DOHH2 (cell line): ENCODE measurements around the gene COL5A3.

Source experiments
- H3F3A ChIP-seq: fragments of 200-600 bp; sonication (generic), shearing (Covaris generic); 2 replicates; pipeline ENCODE4 v1.6.0; 2016; ENCODE audit warnings: antibody characterized with exemption, mild to moderate bottlenecking; ENCODE audit not compliant: control insufficient read depth, insufficient read depth
- H3K27ac ChIP-seq: fragments of 200-600 bp; sonication (generic); 2 replicates; pipeline ENCODE4 v1.5.1; 2014; ENCODE audit warnings: low read depth, mild to moderate bottlenecking, low read length, moderate library complexity
- H3K27me3 ChIP-seq: fragments of 200-600 bp; sonication (generic); 2 replicates; pipeline ENCODE4 v1.6.1; 2014; ENCODE audit warnings: mild to moderate bottlenecking, low read length, mixed read lengths; ENCODE audit not compliant: control insufficient read depth
- H3K36me3 ChIP-seq: fragments of 200-600 bp; sonication (generic); 2 replicates; pipeline ENCODE4 v1.6.1; 2014; ENCODE audit warnings: mild to moderate bottlenecking, low read length, moderate library complexity, mixed read lengths; ENCODE audit not compliant: control insufficient read depth
- H3K4me1 ChIP-seq: fragments of 200-600 bp; sonication (generic); 2 replicates; pipeline ENCODE4 v1.6.1; 2014; ENCODE audit warnings: mild to moderate bottlenecking, low read length, mixed read lengths; ENCODE audit not compliant: control insufficient read depth
- H3K4me2 ChIP-seq: fragments of 200-600 bp; sonication (generic); 2 replicates; pipeline ENCODE4 v1.6.0; 2014; ENCODE audit warnings: mild to moderate bottlenecking, low read length, moderate library complexity
- H3K4me3 ChIP-seq: fragments of 200-600 bp; sonication (generic); 2 replicates; pipeline ENCODE4 v1.5.1; 2014; ENCODE audit warnings: mild to moderate bottlenecking, low read length, mixed read lengths
- H3K79me2 ChIP-seq: fragments of 200-600 bp; sonication (generic); 2 replicates; pipeline ENCODE4 v1.6.1; 2014; ENCODE audit warnings: mild to moderate bottlenecking, low read length, mixed read lengths; ENCODE audit not compliant: control insufficient read depth
- H3K9me2 ChIP-seq: fragments of 200-600 bp; sonication (generic); replicated peaks from 2 replicates; pipeline ENCODE4 v1.6.1; 2014; ENCODE audit warnings: mild to moderate bottlenecking, low read length, mixed read lengths; ENCODE audit not compliant: control insufficient read depth
- H3K9me3 ChIP-seq: fragments of 200-600 bp; sonication (generic); 2 replicates; pipeline ENCODE4 v1.6.1; 2014; ENCODE audit warnings: antibody characterized with exemption, low read length, mixed read lengths; ENCODE audit not compliant: control insufficient read depth, insufficient read depth
- H4K20me1 ChIP-seq: fragments of 200-600 bp; sonication (generic); 2 replicates; pipeline ENCODE4 v1.6.0; 2014; ENCODE audit warnings: low read depth, mild to moderate bottlenecking, antibody characterized with exemption, low read length, moderate library complexity; ENCODE audit not compliant: control insufficient read depth, insufficient read depth
- CTCF ChIP-seq: fragments of 200-600 bp; sonication (generic); IDR thresholded peaks from one replicate; pipeline ENCODE4 v1.5.1; 2014; ENCODE audit warnings: antibody characterized with exemption, mild to moderate bottlenecking, low read depth, low read length; ENCODE audit not compliant: poor library complexity, severe bottlenecking
- EZH2phosphoT487 ChIP-seq: fragments of 200-600 bp; sonication (generic); IDR thresholded peaks from 2 replicates; pipeline ENCODE4 v1.6.1; 2017; ENCODE audit warnings: borderline replicate concordance, mild to moderate bottlenecking, antibody characterized with exemption, low read length, moderate library complexity, mixed read lengths

Gene COL5A3

GRCh38 chr19:9916719-9917118 is 93.6 kb downstream of the COL5A3 start:
- H3K36me3 ChIP-seq, result no peaks in the 10 kb centered on the region
- H3K79me2 ChIP-seq, result no peaks in the 10 kb centered on the region
- H3K9me3 ChIP-seq, result no peaks in the 10 kb centered on the region
- TF ChIP-seq EZH2phosphoT487, result no peak
- TF ChIP-seq CTCF, result no peak
- peaks cover 3% of the 10 kb centered on the region for H3K27me3 ChIP-seq
- H4K20me1 ChIP-seq, result no peaks in the 10 kb centered on the region
- no peak overlapping the region for H3K4me3 ChIP-seq
- no peak overlapping the region for H3K4me2 ChIP-seq
- no peak overlapping the region for H3K27ac ChIP-seq
- peaks cover 6% of the 10 kb centered on the region; the same call in 1 of the 2 replicates for H3K4me1 ChIP-seq
- H3F3A ChIP-seq, result no peaks in the 10 kb centered on the region
- H3K9me2 ChIP-seq, result no peaks in the 10 kb centered on the region

GRCh38 chr19:9914315-9915207 is 95.7 kb downstream of the COL5A3 start:
- no peak overlapping the region for H3K27ac ChIP-seq
- peak overlapping the region; percentile 56 for H3K4me2 ChIP-seq
- H3K4me1 ChIP-seq, result peaks cover 6% of the 10 kb centered on the region; the same call in 1 of the 2 replicates
- no peaks in the 10 kb centered on the region for H4K20me1 ChIP-seq
- H3K27me3 ChIP-seq, result peaks cover 10% of the 10 kb centered on the region
- TF ChIP-seq CTCF, result peak; percentile 62
- TF ChIP-seq EZH2phosphoT487, result no peak
- no peaks in the 10 kb centered on the region for H3F3A ChIP-seq
- H3K9me3 ChIP-seq, result no peaks in the 10 kb centered on the region
- peak overlapping the region; percentile 47 for H3K4me3 ChIP-seq
- no peaks in the 10 kb centered on the region for H3K36me3 ChIP-seq
- no peaks in the 10 kb centered on the region for H3K79me2 ChIP-seq
- no peaks in the 10 kb centered on the region for H3K9me2 ChIP-seq

GRCh38 chr19:9914001-9914314 is 96.3 kb downstream of the COL5A3 start:
- Histone ChIP-seq H3K9me2 (no peaks in the 10 kb centered on the region), H4K20me1 (no peaks in the 10 kb centered on the region), H3K4me2 (peak overlapping the region; percentile 56; the same call in 1 of the 2 replicates), H3K27me3 (peaks cover 10% of the 10 kb centered on the region), H3K36me3 (no peaks in the 10 kb centered on the region), H3K9me3 (no peaks in the 10 kb centered on the region), H3K79me2 (no peaks in the 10 kb centered on the region), H3F3A (no peaks in the 10 kb centered on the region), H3K4me1 (peaks cover 6% of the 10 kb centered on the region; the same call in 1 of the 2 replicates), H3K4me3 (no peak overlapping the region; the same call in 1 of the 2 replicates), H3K27ac (no peak overlapping the region)
- no peak for TF ChIP-seq EZH2phosphoT487
- TF ChIP-seq CTCF, result no peak
